A673 (cell line): ENCODE measurements around the gene C1orf174. TPM values are rescaled to one million over a fixed set of nuclear protein-coding genes. Genes with fewer than 3 reads are reported as not detected.

ENCODE experiments used
- BruUV-seq: library from RNA; stranded (reverse); fragments of 400-500 nt; replicated peaks from 2 replicates; lab custom pipeline; 2021; lab: Mats Ljungman, UMichigan
- CTCF ChIA-PET: fragments of 300-600 bp; sonication (Branson Sonifier 250); formaldehyde crosslinking; loops from one replicate; lab custom pipeline; 2022; ENCODE audit warnings: antibody characterized with exemption; lab: Charles Lee
- POLR2A ChIA-PET: fragments of 300-600 bp; sonication (Branson Sonifier 250); formaldehyde crosslinking; loops from one replicate; lab custom pipeline; 2022; ENCODE audit warnings: antibody characterized with exemption; ENCODE audit not compliant: low non-redundant PET; lab: Charles Lee
- DNase-seq: peaks from one replicate; pipeline ENCODE4 v3.0.0-alpha.2; 2015; ENCODE audit warnings: low spot score
- H3K27ac ChIP-seq: fragments of 200-600 bp; sonication (generic); 2 replicates; pipeline ENCODE4 v1.5.1; 2016; ENCODE audit warnings: mixed run types, low read depth, mild to moderate bottlenecking, mixed read lengths, antibody characterized with exemption, low read length; ENCODE audit not compliant: poor library complexity, severe bottlenecking
- H3K27me3 ChIP-seq: fragments of 200-600 bp; sonication (generic); replicated peaks from 2 replicates; pipeline ENCODE4 v1.6.1; 2017; ENCODE audit warnings: mixed run types, low read depth, mild to moderate bottlenecking, mixed read lengths, antibody characterized with exemption, low read length; ENCODE audit not compliant: insufficient read depth, poor library complexity
- H3K36me3 ChIP-seq: fragments of 200-600 bp; sonication (generic); 2 replicates; pipeline ENCODE4 v1.6.1; 2016; ENCODE audit warnings: mixed run types, mild to moderate bottlenecking, mixed read lengths, antibody characterized with exemption, low read length; ENCODE audit not compliant: insufficient read depth, poor library complexity, severe bottlenecking
- H3K4me1 ChIP-seq: fragments of 200-600 bp; sonication (generic); 2 replicates; pipeline ENCODE4 v1.6.1; 2017; ENCODE audit warnings: mixed run types, mild to moderate bottlenecking, mixed read lengths, antibody characterized with exemption, low read length; ENCODE audit not compliant: insufficient read depth, poor library complexity, severe bottlenecking
- H3K4me3 ChIP-seq: fragments of 200-600 bp; sonication (generic); 2 replicates; pipeline ENCODE4 v1.5.1; 2016; ENCODE audit warnings: low read depth, mixed run types, mild to moderate bottlenecking, mixed read lengths, low read length; ENCODE audit not compliant: poor library complexity, severe bottlenecking
- H3K9me3 ChIP-seq: fragments of 200-600 bp; sonication (generic); 2 replicates; pipeline ENCODE4 v1.6.1; 2016; ENCODE audit warnings: mixed run types, low read depth, mild to moderate bottlenecking, mixed read lengths, antibody characterized with exemption, low read length; ENCODE audit not compliant: poor library complexity, severe bottlenecking
- CTCF ChIP-seq: fragments of 300-800, 200-600 bp; sonication (generic); conservative IDR thresholded peaks from 2 replicates; pipeline ENCODE4 v1.5.1; 2017; ENCODE audit warnings: low read depth, mild to moderate bottlenecking, antibody characterized with exemption, low read length, moderate library complexity, mixed read lengths
- EZH2 ChIP-seq: fragments of 200-600 bp; sonication (generic); IDR thresholded peaks from 2 replicates; pipeline ENCODE4 v1.6.1; 2017; ENCODE audit warnings: borderline replicate concordance, low read depth, mild to moderate bottlenecking, mixed read lengths, antibody characterized with exemption, low read length; ENCODE audit not compliant: poor library complexity, severe bottlenecking
- intact Hi-C: fragments of 100-400 bp; cut with micrococcal nuclease; formaldehyde crosslinking; loops from one replicate; pipeline ENCODE4 v1.10.0; 2022; ENCODE audit not compliant: unreplicated experiment
- total RNA-seq: library from RNA; stranded (reverse); gene quantifications from 2 replicates; pipeline ENCODE4 v1.2.3, GENCODE V29; 2021

Gene C1orf174
- total RNA-seq, 1 experiment from 2014 or later = 36.2 TPM

GRCh38 chr1:3881193-3881480 is 18.9 kb downstream of the C1orf174 start:
- Histone ChIP-seq H3K4me1 (no peaks in the 10 kb centered on the region), H3K27ac (no peak overlapping the region), H3K36me3 (peaks cover 4% of the 10 kb centered on the region), H3K4me3 (no peak overlapping the region), H3K27me3 (no peaks in the 10 kb centered on the region), H3K9me3 (peaks cover 7% of the 10 kb centered on the region)
- ChIA-PET POLR2A (no interaction called here), CTCF (no interaction called here)
- DNase-seq = no peak
- BruUV-seq = no TSS peak
- intact Hi-C loops = no loop called here
- no peak for TF ChIP-seq CTCF
- no peak for TF ChIP-seq EZH2

- TF ChIP-seq CTCF (no peak), EZH2 (no peak)
- POLR2A ChIA-PET = no interaction called here
- Histone ChIP-seq H3K9me3 (peaks cover 7% of the 10 kb centered on the region), H3K4me1 (no peaks in the 10 kb centered on the region), H3K4me3 (no peak overlapping the region), H3K36me3 (no peaks in the 10 kb centered on the region), H3K27ac (no peak overlapping the region), H3K27me3 (no peaks in the 10 kb centered on the region)
- no TSS peak for BruUV-seq
- intact Hi-C loops = no loop called here
- DNase-seq = no peak
- CTCF ChIA-PET = no interaction called here
Measured at GRCh38 chr1:3880429-3881192, 19.5 kb downstream of the C1orf174 start.

GRCh38 chr1:3879787-3880428 is 20.2 kb downstream of the C1orf174 start:
- Histone ChIP-seq H3K27me3 (no peaks in the 10 kb centered on the region), H3K4me3 (no peak overlapping the region), H3K9me3 (peaks cover 7% of the 10 kb centered on the region), H3K4me1 (no peaks in the 10 kb centered on the region), H3K36me3 (no peaks in the 10 kb centered on the region), H3K27ac (no peak overlapping the region)
- DNase-seq = no peak
- no TSS peak for BruUV-seq
- no peak for TF ChIP-seq EZH2
- no peak for TF ChIP-seq CTCF
- ChIA-PET CTCF (no interaction called here), POLR2A (no interaction called here)
- intact Hi-C loops = no loop called here
